Measurements from ENCODE around the gene CTSK.

GRCh38 chr1:150775276-150775675, 32.8 kb downstream of the CTSK start:
- TF ChIP-seq MAX (IDR thresholded peaks at IDR 0.05; ENCODE audit: low read depth) (no peak), USF1 (IDR thresholded peaks at IDR 0.05; ENCODE audit: borderline replicate concordance, low read depth) (no peak), CTCF (IDR thresholded peaks at IDR 0.05) (no peak)
